Measurements from ENCODE around the gene PODXL. TPM values are rescaled to one million over a fixed set of nuclear protein-coding genes. Genes with fewer than 3 reads are reported as not detected.

Gene PODXL
- total RNA-seq, 1 donor from 2014 or later, result 141 TPM

- Histone ChIP-seq H3K27me3 (no peaks in the 10 kb centered on the region), H3K4me3 (no peak overlapping the region), H3K9me3 (no peaks in the 10 kb centered on the region), H3K36me3 (no peaks in the 10 kb centered on the region), H3K4me1 (no peaks in the 10 kb centered on the region), H3K27ac (no peak overlapping the region)
- DNase-seq (ENCODE audit: low spot score in 2 of 2), result no peak
- intact Hi-C loops (cut with DNase I), result no loop called here
- no peak for TF ChIP-seq CTCF (IDR thresholded peaks at IDR 0.05)
These were observed 8.1 kb downstream of the PODXL start for GRCh38 chr7:131548371-131548770.

GRCh38 chr7:131547589-131547988, 8.8 kb downstream of the PODXL start:
- Histone ChIP-seq H3K4me3 (no peak overlapping the region), H3K36me3 (no peaks in the 10 kb centered on the region), H3K9me3 (no peaks in the 10 kb centered on the region), H3K4me1 (no peaks in the 10 kb centered on the region), H3K27me3 (no peaks in the 10 kb centered on the region), H3K27ac (no peak overlapping the region)
- no peak for DNase-seq (ENCODE audit: low spot score in 2 of 2)
- intact Hi-C loops (cut with DNase I), result no loop called here
- no peak for TF ChIP-seq CTCF (IDR thresholded peaks at IDR 0.05)

- intact Hi-C loops (cut with DNase I), result loop anchor here (1.0 kb wide), 1 partner anchor 40 kb away; no protein-coding TSS in a partner anchor
- no peak overlapping the region for H3K4me3 ChIP-seq
- H3K27me3 ChIP-seq, result no peaks in the 10 kb centered on the region
- no peak for DNase-seq (ENCODE audit: low spot score in 2 of 2)
- TF ChIP-seq CTCF (IDR thresholded peaks at IDR 0.05), result peak in 2 of 3 experiments; percentile 15 to 33
- H3K36me3 ChIP-seq, result no peaks in the 10 kb centered on the region
- H3K4me1 ChIP-seq, result no peaks in the 10 kb centered on the region
- no peaks in the 10 kb centered on the region for H3K9me3 ChIP-seq
- no peak overlapping the region for H3K27ac ChIP-seq
These were observed 9.8 kb downstream of the PODXL start for GRCh38 chr7:131546583-131547141.

- Histone ChIP-seq H3K4me1 (no peaks in the 10 kb centered on the region), H3K27me3 (no peaks in the 10 kb centered on the region), H3K36me3 (no peaks in the 10 kb centered on the region), H3K27ac (no peak overlapping the region), H3K4me3 (no peak overlapping the region), H3K9me3 (no peaks in the 10 kb centered on the region)
- TF ChIP-seq CTCF (IDR thresholded peaks at IDR 0.05), result no peak
- intact Hi-C loops (cut with DNase I), result loop anchor here (1.0 kb wide), 1 partner anchor 40 kb away; no protein-coding TSS in a partner anchor
- no peak for DNase-seq (ENCODE audit: low spot score in 2 of 2)
These were observed 10.3 kb downstream of the PODXL start for GRCh38 chr7:131546126-131546525.

GRCh38 chr7:131544449-131545301, 11.8 kb downstream of the PODXL start:
- DNase-seq (ENCODE audit: low spot score in 2 of 2), result no peak
- H3K27me3 ChIP-seq, result no peaks in the 10 kb centered on the region
- H3K9me3 ChIP-seq, result no peaks in the 10 kb centered on the region
- no peak for TF ChIP-seq CTCF (IDR thresholded peaks at IDR 0.05)
- H3K4me3 ChIP-seq, result no peak overlapping the region
- H3K27ac ChIP-seq, result no peak overlapping the region
- no peaks in the 10 kb centered on the region for H3K4me1 ChIP-seq
- intact Hi-C loops (cut with DNase I), result no loop called here
- H3K36me3 ChIP-seq, result no peaks in the 10 kb centered on the region
